Upper lobe of left lung (tissue), 6 donors: Measurements from ENCODE around the gene EXOC6. TPM values are rescaled to one million over a fixed set of nuclear protein-coding genes. Genes with fewer than 3 reads are reported as not detected.
A peak's percentile ranks its signal among the peaks of the same experiment; 100 is the strongest.

Source experiments
- ATAC-seq, 2 donors: fragments of 200-7000 bp; cut with Tn5 transposase; one replicate each; pipeline ENCODE4 v1.9.1; 2022; ENCODE audit warnings: mild to moderate bottlenecking in 2 of 2, moderate library complexity in 2 of 2; ENCODE audit not compliant: low FRiP score in 2 of 2
- DNase-seq, 2 donors: peaks; one replicate each; pipeline ENCODE4 v3.0.0-alpha.2; 2019 to 2020
- H3K27ac ChIP-seq, 4 donors: fragments of 200-600 bp; sonication (generic); one replicate each; pipeline ENCODE4 v1.5.1; 2016 to 2019
- H3K27me3 ChIP-seq, 4 donors: fragments of 200-600 bp; sonication (generic); one replicate each; pipeline ENCODE4 v1.5.1; 2017 to 2019
- H3K36me3 ChIP-seq, 4 donors: fragments of 200-600 bp; sonication (generic); one replicate each; pipeline ENCODE4 v1.5.1; 2016 to 2019
- H3K4me1 ChIP-seq, 4 donors: fragments of 200-600 bp; sonication (generic); one replicate each; pipeline ENCODE4 v1.5.1; 2018 to 2019
- H3K4me3 ChIP-seq, 4 donors: fragments of 200-600 bp; sonication (generic); one replicate each; pipeline ENCODE4 v1.5.1; 2017 to 2019; ENCODE audit warnings: mild to moderate bottlenecking in 2 of 4, moderate library complexity in 1 of 4
- H3K9me3 ChIP-seq, 4 donors: fragments of 200-600 bp; sonication (generic); one replicate each; pipeline ENCODE4 v1.5.1; 2018 to 2019
- CTCF ChIP-seq, 6 experiments: fragments of 450-650 bp in 4 of 6; fragments of 200-600 bp in 2 of 6; sonication (generic) in 2 of 6; IDR thresholded peaks; one replicate each; pipeline ENCODE4 v1.5.1; 2016 to 2019; ENCODE audit warnings: antibody characterized with exemption in 6 of 6
- EP300 ChIP-seq, 4 donors: sonication (generic); formaldehyde crosslinking; IDR thresholded peaks; one replicate each; pipeline ENCODE4 v1.5.1; 2017; ENCODE audit warnings: antibody characterized with exemption in 4 of 4, control low read depth in 2 of 4
- POLR2A ChIP-seq, 4 donors: fragments of 450-650 bp; IDR thresholded peaks; one replicate each; pipeline ENCODE4 v1.5.1; 2016 to 2017; ENCODE audit warnings: antibody characterized with exemption in 4 of 4, mild to moderate bottlenecking in 2 of 4
- POLR2AphosphoS5 ChIP-seq, 2 donors: sonication (generic); formaldehyde crosslinking; IDR thresholded peaks; one replicate each; pipeline ENCODE4 v1.5.1; 2017; ENCODE audit warnings: antibody characterized with exemption in 2 of 2
- WGBS, 2 donors: methylation state at CpG; one replicate each; pipeline ENCODE4 v1.1.5; 2017 to 2018; 5-methylcytosine and 5-hydroxymethylcytosine counted together
- total RNA-seq, 6 donors: library from RNA; depleted of rRNA in 4 of 6; stranded (reverse); fragments of >200 nt in 4 of 6; gene quantifications; one replicate each; pipeline versions ENCODE4 v1.1.0 to v1.2.1, GENCODE V29; 2016 to 2021
- donor health status: DM: no; HTN: no; CAD: no; lungs with moderate emphysema.
- donor health status: DM: no; HTN: yes; CAD: no; lungs with severe emphysema.

Gene EXOC6
- total RNA-seq, result 10 to 100 TPM in 5 of 6 donors, 1 to 10 TPM in 1; 7.1 to 27.3 (median 20.1) TPM

- no peaks in the 10 kb centered on the region for H3K36me3 ChIP-seq
- WGBS, 2 donors, result 0 to 1% methylated on average over 11 to 27 of the region's 103 CpGs
- DNase-seq (peak; percentile 86 to 97), ATAC-seq (peak; percentile 83 to 94)
- peak within 1 kb of the TSS; percentile 94 to 100 (median 100) for H3K4me3 ChIP-seq
- H3K4me1 ChIP-seq, result peaks cover 17 to 27% (median 20%) of the 10 kb centered on the region in 4 donors
- no peaks in the 10 kb centered on the region for H3K27me3 ChIP-seq
- no peaks in the 10 kb centered on the region for H3K9me3 ChIP-seq
- TF ChIP-seq POLR2AphosphoS5 (IDR thresholded peaks at IDR 0.05) (peak in 1 of 2 donors; percentile 44), CTCF (IDR thresholded peaks at IDR 0.05) (peak in 4 of 6 experiments; percentile 20 to 41 (median 28)), POLR2A (IDR thresholded peaks at IDR 0.05) (peak in 2 of 4 donors; percentile 54 to 56), EP300 (IDR thresholded peaks at IDR 0.05) (no peak)
- H3K27ac ChIP-seq, result peak within 1 kb of the TSS; percentile 88 to 97 (median 93)
Measured at GRCh38 chr10:92848441-92849233, at the start of gene EXOC6. EXOC6 (plus strand) TSS chr10:92848520; CDS start chr10:92848534, 14 bp downstream.

GRCh38 chr10:92799568-92799967 is 48.8 kb upstream of the EXOC6 start:
- WGBS, 2 donors, result 28 to 31% methylated on average over 2 of the region's 2 CpGs
- Histone ChIP-seq H3K9me3 (no peaks in the 10 kb centered on the region), H3K4me1 (peaks cover 0 to 6% (median 3%) of the 10 kb centered on the region in 4 donors), H3K4me3 (no peak overlapping the region), H3K27ac (no peak overlapping the region), H3K27me3 (no peaks in the 10 kb centered on the region), H3K36me3 (no peaks in the 10 kb centered on the region)
- DNase-seq, result no peak
- ATAC-seq, result no peak
- TF ChIP-seq EP300 (IDR thresholded peaks at IDR 0.05), result no peak
- TF ChIP-seq POLR2AphosphoS5 (IDR thresholded peaks at IDR 0.05), result no peak
- no peak for TF ChIP-seq CTCF (IDR thresholded peaks at IDR 0.05)
- no peak for TF ChIP-seq POLR2A (IDR thresholded peaks at IDR 0.05)

- 52 to 62% methylated on average over 5 of the region's 5 CpGs for WGBS, 2 donors
- H3K4me1 ChIP-seq, result peaks cover 0 to 6% (median 3%) of the 10 kb centered on the region in 4 donors
- H3K36me3 ChIP-seq, result no peaks in the 10 kb centered on the region
- DNase-seq, result no peak
- H3K27me3 ChIP-seq, result no peaks in the 10 kb centered on the region
- H3K27ac ChIP-seq, result no peak overlapping the region
- TF ChIP-seq POLR2A (IDR thresholded peaks at IDR 0.05) (no peak), POLR2AphosphoS5 (IDR thresholded peaks at IDR 0.05) (no peak), CTCF (IDR thresholded peaks at IDR 0.05) (no peak), EP300 (IDR thresholded peaks at IDR 0.05) (no peak)
- ATAC-seq, result no peak
- H3K4me3 ChIP-seq, result no peak overlapping the region
- H3K9me3 ChIP-seq, result no peaks in the 10 kb centered on the region
Measured at GRCh38 chr10:92800134-92800733, 48.1 kb upstream of the EXOC6 start.

- 77 to 84% methylated on average over 9 of the region's 9 CpGs for WGBS, 2 donors
- no peak for ATAC-seq
- no peak overlapping the region for H3K4me3 ChIP-seq
- no peaks in the 10 kb centered on the region for H3K36me3 ChIP-seq
- peaks cover 0 to 6% (median 3%) of the 10 kb centered on the region in 4 donors for H3K4me1 ChIP-seq
- no peak for TF ChIP-seq CTCF (IDR thresholded peaks at IDR 0.05)
- TF ChIP-seq EP300 (IDR thresholded peaks at IDR 0.05), result no peak
- TF ChIP-seq POLR2AphosphoS5 (IDR thresholded peaks at IDR 0.05), result no peak
- TF ChIP-seq POLR2A (IDR thresholded peaks at IDR 0.05), result no peak
- H3K27ac ChIP-seq, result no peak overlapping the region
- H3K27me3 ChIP-seq, result no peaks in the 10 kb centered on the region
- DNase-seq, result no peak
- no peaks in the 10 kb centered on the region for H3K9me3 ChIP-seq
Measured at GRCh38 chr10:92801978-92802872, 46.1 kb upstream of the EXOC6 start.
